ENCODE measurements around the gene GBX1. TPM values are rescaled to one million over a fixed set of nuclear protein-coding genes. Genes with fewer than 3 reads are reported as not detected.

Gene GBX1
- polyA plus RNA-seq, 2 of the 4 experiments (the other 2 are of a cell fraction) = not detected

DNA sequence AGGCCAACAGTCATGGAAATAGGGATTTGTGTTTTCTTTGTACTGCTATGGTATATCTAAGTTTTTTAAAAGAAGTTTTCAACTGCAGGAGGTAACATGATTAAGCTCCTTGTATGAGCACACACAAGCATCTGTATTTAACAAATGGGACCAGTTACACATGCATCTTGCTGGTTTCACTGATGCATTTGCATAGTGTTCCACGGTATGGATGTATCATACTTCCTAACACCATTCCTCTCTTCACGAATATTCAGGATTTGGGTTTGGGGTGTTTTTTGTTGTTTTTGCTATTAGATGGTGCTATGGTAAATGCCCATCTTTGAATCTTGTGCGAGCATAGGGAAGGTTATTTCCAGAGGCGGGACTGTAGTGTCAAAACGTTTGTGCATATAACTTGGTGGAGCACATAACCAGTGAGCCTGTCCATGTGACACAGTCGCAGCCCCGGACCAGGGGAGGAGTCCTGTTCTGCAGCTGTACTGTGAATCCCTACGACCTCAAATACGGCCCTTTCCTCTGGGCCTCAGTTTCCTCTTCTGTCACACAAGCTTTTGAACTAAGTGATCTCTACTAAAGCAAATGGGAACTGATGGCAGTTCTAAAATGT lies 40.9 kb upstream of the GBX1 start:
- no peak for FAIRE-seq
- Histone ChIP-seq H3K4me2 (no peak overlapping the region), H3K27ac (no peak overlapping the region), H3K9me3 (no peaks in the 10 kb centered on the region), H3K4me3 (no peak overlapping the region), H3K4me1 (no peaks in the 10 kb centered on the region)
- TF ChIP-seq HES2 (IDR thresholded peaks at IDR 0.05) = no peak
- no peak for TF ChIP-seq RFX5 (IDR thresholded peaks at IDR 0.05)
- no peak for TF ChIP-seq CHD2 (IDR thresholded peaks at IDR 0.05; ENCODE audit: low read length, partially characterized antibody)
- no peak for TF ChIP-seq NPAS2 (CRISPR knock-in tag; IDR thresholded peaks at IDR 0.05; ENCODE audit: borderline replicate concordance)
- no peak for TF ChIP-seq NFE2L2 (conservative IDR thresholded peaks at IDR 0.05; ENCODE audit: low read length)
- CTCF ChIA-PET = interaction anchor here (1.2 to 2.1 kb wide), 5 partner anchors 10 to 95 kb away, joined by 3 to 6 read pairs (median 3); no protein-coding TSS in a partner anchor
- DNase-seq (ENCODE audit: low read depth in 1 of 2, low spot score in 1 of 2) = no peak
- 58% methylated on average over 9 of the region's 9 CpGs for WGBS (ENCODE audit: missing lambda C conversion rate)
- POLR2A ChIA-PET = no interaction called here
- peak in 1 of 2 experiments; percentile 12; a peak in 1 of 6 replicates for ATAC-seq

DNA sequence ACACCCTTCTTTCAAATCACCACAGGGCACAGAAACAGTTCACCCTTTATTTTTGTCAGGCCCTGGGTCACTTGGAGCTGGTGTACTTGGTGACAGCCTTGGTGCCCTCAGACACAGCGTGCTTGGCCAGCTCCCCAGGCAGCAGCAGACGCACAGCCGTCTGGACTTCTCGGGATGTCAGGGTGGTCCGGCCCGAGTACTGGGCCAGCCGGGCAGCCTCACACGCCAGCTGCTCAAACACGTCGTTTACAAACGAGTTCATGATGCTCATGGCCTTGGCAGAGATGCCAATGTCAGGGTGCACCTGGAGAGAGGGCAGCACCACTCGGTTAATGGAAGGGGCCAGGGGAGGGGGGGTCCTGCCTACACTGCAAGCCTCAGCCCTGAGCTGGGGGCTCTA lies 40.3 kb upstream of the GBX1 start:
- no peaks in the 10 kb centered on the region for H3K9me3 ChIP-seq
- TF ChIP-seq, protein P1, sequence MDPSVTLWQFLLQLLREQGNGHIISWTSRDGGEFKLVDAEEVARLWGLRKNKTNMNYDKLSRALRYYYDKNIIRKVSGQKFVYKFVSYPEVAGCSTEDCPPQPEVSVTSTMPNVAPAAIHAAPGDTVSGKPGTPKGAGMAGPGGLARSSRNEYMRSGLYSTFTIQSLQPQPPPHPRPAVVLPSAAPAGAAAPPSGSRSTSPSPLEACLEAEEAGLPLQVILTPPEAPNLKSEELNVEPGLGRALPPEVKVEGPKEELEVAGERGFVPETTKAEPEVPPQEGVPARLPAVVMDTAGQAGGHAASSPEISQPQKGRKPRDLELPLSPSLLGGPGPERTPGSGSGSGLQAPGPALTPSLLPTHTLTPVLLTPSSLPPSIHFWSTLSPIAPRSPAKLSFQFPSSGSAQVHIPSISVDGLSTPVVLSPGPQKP (IDR thresholded peaks at IDR 0.05; ENCODE audit: low read depth, low read length) = no peak
- TF ChIP-seq RFX5 (IDR thresholded peaks at IDR 0.05) = no peak
- TF ChIP-seq, protein P2, sequence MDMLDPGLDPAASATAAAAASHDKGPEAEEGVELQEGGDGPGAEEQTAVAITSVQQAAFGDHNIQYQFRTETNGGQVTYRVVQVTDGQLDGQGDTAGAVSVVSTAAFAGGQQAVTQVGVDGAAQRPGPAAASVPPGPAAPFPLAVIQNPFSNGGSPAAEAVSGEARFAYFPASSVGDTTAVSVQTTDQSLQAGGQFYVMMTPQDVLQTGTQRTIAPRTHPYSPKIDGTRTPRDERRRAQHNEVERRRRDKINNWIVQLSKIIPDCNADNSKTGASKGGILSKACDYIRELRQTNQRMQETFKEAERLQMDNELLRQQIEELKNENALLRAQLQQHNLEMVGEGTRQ (IDR thresholded peaks at IDR 0.05) = no peak
- no peak for TF ChIP-seq FOSB (CRISPR knock-in tag; IDR thresholded peaks at IDR 0.05)
- no peak for TF ChIP-seq MAX (IDR thresholded peaks at IDR 0.05)
- no peak for TF ChIP-seq EHF (CRISPR knock-in tag; IDR thresholded peaks at IDR 0.05)
- no peak for TF ChIP-seq CBX8 (IDR thresholded peaks at IDR 0.05)
- TF ChIP-seq MAFK (IDR thresholded peaks at IDR 0.05; ENCODE audit: partially characterized antibody) = no peak
- TF ChIP-seq RARB (CRISPR knock-in tag; IDR thresholded peaks at IDR 0.05) = no peak
- no peak for TF ChIP-seq CBX2 (IDR thresholded peaks at IDR 0.05; ENCODE audit: borderline replicate concordance, low read depth)
- TF ChIP-seq ESRRA (IDR thresholded peaks at IDR 0.05; ENCODE audit: borderline replicate concordance, low read length) = no peak
- TF ChIP-seq ZC3H11A (IDR thresholded peaks at IDR 0.05) = no peak
- no peak for TF ChIP-seq NPAS2 (CRISPR knock-in tag; IDR thresholded peaks at IDR 0.05; ENCODE audit: borderline replicate concordance)
- no peak overlapping the region for H3K4me2 ChIP-seq
- ATAC-seq = no peak
- POLR2A ChIA-PET = no interaction called here
- CTCF ChIA-PET = interaction anchor here (1.2 to 2.1 kb wide), 7 partner anchors 11 to 96 kb away, joined by 3 to 6 read pairs (median 3); no protein-coding TSS in a partner anchor
- WGBS (ENCODE audit: missing lambda C conversion rate) = 77% methylated on average over 7 of the region's 12 CpGs
- FAIRE-seq = no peak
- no peaks in the 10 kb centered on the region for H3K4me1 ChIP-seq
- no peak overlapping the region for H3K27ac ChIP-seq
- no peak for DNase-seq (ENCODE audit: low read depth in 1 of 2, low spot score in 1 of 2)
- H3K4me3 ChIP-seq = no peak overlapping the region

DNA sequence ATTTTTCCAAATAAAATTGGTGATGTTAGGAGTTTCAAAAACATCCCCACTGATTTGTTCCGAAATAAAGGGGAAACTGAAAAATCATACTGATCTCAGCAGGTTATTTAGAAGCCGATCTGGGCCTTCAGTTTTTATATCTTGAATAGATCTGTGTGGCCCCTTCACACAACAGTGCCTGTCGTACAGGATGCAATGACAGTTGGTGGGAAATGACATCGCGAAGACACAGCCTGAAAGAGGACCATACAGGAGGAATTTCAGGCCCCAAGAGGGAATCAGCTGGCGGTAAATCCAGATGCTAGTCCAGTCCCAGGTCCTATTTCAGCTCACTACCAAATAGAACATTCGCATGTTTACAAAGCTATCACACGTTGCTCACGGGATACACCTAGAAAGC lies 39.8 kb upstream of the GBX1 start:
- H3K4me1 ChIP-seq = no peaks in the 10 kb centered on the region
- DNase-seq (ENCODE audit: low read depth in 1 of 2, low spot score in 1 of 2) = no peak
- H3K9me3 ChIP-seq = no peaks in the 10 kb centered on the region
- no peak for ATAC-seq
- H3K4me2 ChIP-seq = no peak overlapping the region
- no peak overlapping the region for H3K4me3 ChIP-seq
- 77% methylated on average over 9 of the region's 9 CpGs for WGBS (ENCODE audit: missing lambda C conversion rate)
- TF ChIP-seq GATA3 (IDR thresholded peaks at IDR 0.05; ENCODE audit: borderline replicate concordance) (no peak), FOXS1 (CRISPR knock-in tag; IDR thresholded peaks at IDR 0.05) (no peak), CHD4 (IDR thresholded peaks at IDR 0.05; ENCODE audit: borderline replicate concordance) (no peak)
- FAIRE-seq = no peak
- POLR2A ChIA-PET = no interaction called here
- CTCF ChIA-PET = interaction anchor here (1.2 to 2.1 kb wide), 7 partner anchors 18 to 97 kb away, joined by 3 to 6 read pairs (median 3); no protein-coding TSS in a partner anchor
- no peak overlapping the region for H3K27ac ChIP-seq
